ENCODE measurements around the gene CD2AP. TPM values are rescaled to one million over a fixed set of nuclear protein-coding genes. Genes with fewer than 3 reads are reported as not detected.

Gene CD2AP
- total and polyA plus RNA-seq, 2 experiments from 2014 or later, result 13.7 to 48.0 TPM

DNA sequence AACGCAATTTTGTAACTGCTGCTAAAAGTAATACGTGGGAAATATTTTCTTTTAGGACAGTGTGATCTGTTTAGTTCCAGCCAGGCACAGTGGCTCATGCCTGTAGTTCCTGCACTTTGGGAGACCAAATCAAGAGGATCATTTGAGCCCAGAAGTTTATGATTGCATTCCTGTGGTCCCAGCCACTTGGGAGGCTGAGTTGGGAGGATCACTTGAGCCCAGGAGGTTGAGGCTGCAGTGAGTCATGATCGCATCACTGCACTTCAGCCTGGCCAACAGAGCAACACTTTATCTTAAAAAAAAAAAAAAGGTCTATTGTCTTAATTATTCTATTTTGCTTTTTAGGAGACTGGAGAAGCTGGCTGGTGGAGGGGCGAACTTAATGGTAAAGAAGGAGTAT is 101.5 kb downstream of the CD2AP start:
- H3K9me3 ChIP-seq (ENCODE audit: low read depth), result no peaks in the 10 kb centered on the region
- no peaks in the 10 kb centered on the region for H4K20me1 ChIP-seq (ENCODE audit: insufficient read depth, poor library complexity, severe bottlenecking)
- H3K9me2 ChIP-seq (replicated peaks; ENCODE audit: insufficient read depth), result no peaks in the 10 kb centered on the region
- no peaks in the 10 kb centered on the region for H3K27me3 ChIP-seq
- H3K4me2 ChIP-seq, result no peak overlapping the region
- H3K36me3 ChIP-seq (replicated peaks; ENCODE audit: insufficient read depth, low read depth), result no peaks in the 10 kb centered on the region
- no peak overlapping the region for H3K27ac ChIP-seq
- TF ChIP-seq EZH2phosphoT487 (IDR thresholded peaks at IDR 0.05; ENCODE audit: low read depth, severe bottlenecking, unreplicated experiment), result no peak
- TF ChIP-seq CTCF (IDR thresholded peaks at IDR 0.05; ENCODE audit: poor library complexity), result no peak
- H2AFZ ChIP-seq, result no peak overlapping the region
- WGBS (ENCODE audit: low lambda C conversion rate, missing lambda C conversion rate), result 98% methylated on average over 4 of the region's 4 CpGs
- no peak for DNase-seq (ENCODE audit: low spot score)
- peaks cover 9% of the 10 kb centered on the region for H3K79me2 ChIP-seq
- no peaks in the 10 kb centered on the region for H3K4me1 ChIP-seq (ENCODE audit: insufficient read depth)
- H3K4me3 ChIP-seq, result no peak overlapping the region

GRCh38 chr6:47581591-47581990 is 104.0 kb downstream of the CD2AP start:
- no peak overlapping the region for H2AFZ ChIP-seq
- DNase-seq (ENCODE audit: low spot score), result no peak
- 94% methylated on average over 2 of the region's 2 CpGs for WGBS (ENCODE audit: low lambda C conversion rate, missing lambda C conversion rate)

DNA sequence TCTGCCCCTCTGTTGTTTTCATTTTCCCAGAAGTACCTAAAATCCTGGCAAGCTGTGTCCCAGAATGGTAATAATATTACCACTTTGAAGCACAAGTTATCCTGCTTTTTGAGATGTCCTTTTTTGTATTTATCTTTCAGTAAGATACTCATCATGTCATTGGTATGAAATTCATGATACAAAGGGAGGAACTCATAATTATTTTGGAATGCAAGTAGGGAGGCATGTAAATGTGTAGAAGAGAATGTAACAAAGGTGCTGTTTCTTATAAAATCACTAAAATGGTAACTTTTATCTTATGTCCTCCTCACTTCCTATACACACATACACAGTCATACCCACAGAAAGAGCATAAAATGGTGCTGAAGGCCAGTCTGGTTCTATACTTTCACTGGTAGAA is 109.9 kb downstream of the CD2AP start:
- no peak overlapping the region for H3K4me3 ChIP-seq
- H3K4me1 ChIP-seq (ENCODE audit: insufficient read depth), result no peaks in the 10 kb centered on the region
- no peak overlapping the region for H3K4me2 ChIP-seq
- TF ChIP-seq EZH2 (IDR thresholded peaks at IDR 0.05; ENCODE audit: borderline replicate concordance), result no peak
- no peak for TF ChIP-seq CTCF (IDR thresholded peaks at IDR 0.05; ENCODE audit: poor library complexity)
- no peak for TF ChIP-seq EZH2phosphoT487 (IDR thresholded peaks at IDR 0.05; ENCODE audit: low read depth, severe bottlenecking, unreplicated experiment)
- H2AFZ ChIP-seq, result no peak overlapping the region
- H3K9me2 ChIP-seq (replicated peaks; ENCODE audit: insufficient read depth), result no peaks in the 10 kb centered on the region
- H4K20me1 ChIP-seq (ENCODE audit: insufficient read depth, poor library complexity, severe bottlenecking), result no peaks in the 10 kb centered on the region
- no peaks in the 10 kb centered on the region for H3K27me3 ChIP-seq
- no peaks in the 10 kb centered on the region for H3K36me3 ChIP-seq (replicated peaks; ENCODE audit: insufficient read depth, low read depth)
- H3K79me2 ChIP-seq, result no peaks in the 10 kb centered on the region
- no peak overlapping the region for H3K27ac ChIP-seq
- no peak for DNase-seq (ENCODE audit: low spot score)
- H3K9me3 ChIP-seq (ENCODE audit: low read depth), result no peaks in the 10 kb centered on the region

More at GRCh38 chr6:47581591-47581990, 104.0 kb downstream of the CD2AP start:
- no peaks in the 10 kb centered on the region for H3K4me1 ChIP-seq (ENCODE audit: insufficient read depth)
- no peak overlapping the region for H3K4me3 ChIP-seq
- H3K27me3 ChIP-seq, result no peaks in the 10 kb centered on the region
- H3K36me3 ChIP-seq (replicated peaks; ENCODE audit: insufficient read depth, low read depth), result no peaks in the 10 kb centered on the region
- no peak overlapping the region for H3K27ac ChIP-seq
- no peaks in the 10 kb centered on the region for H3K9me3 ChIP-seq (ENCODE audit: low read depth)
- H3K79me2 ChIP-seq, result no peaks in the 10 kb centered on the region
- no peaks in the 10 kb centered on the region for H3K9me2 ChIP-seq (replicated peaks; ENCODE audit: insufficient read depth)
- no peaks in the 10 kb centered on the region for H4K20me1 ChIP-seq (ENCODE audit: insufficient read depth, poor library complexity, severe bottlenecking)
- TF ChIP-seq CTCF (IDR thresholded peaks at IDR 0.05; ENCODE audit: poor library complexity) (no peak), EZH2 (IDR thresholded peaks at IDR 0.05; ENCODE audit: borderline replicate concordance) (no peak), EZH2phosphoT487 (IDR thresholded peaks at IDR 0.05; ENCODE audit: low read depth, severe bottlenecking, unreplicated experiment) (no peak)
- H3K4me2 ChIP-seq, result no peak overlapping the region
